Activated CD8-positive, alpha-beta memory T cell treated with anti-CD3 and anti-CD28 coated beads, Interleukin-2, amount 50 U/mL, for 4 hours (primary cell): ENCODE results near the gene VPS4B.
A peak's percentile ranks its signal among the peaks of the same experiment; 100 is the strongest.
"Not testable (repeated sequence)": the region's sequence is repeated elsewhere in the genome, so short reads cannot be mapped to it uniquely, and the experiment has no call there.

Experiments
- DNase-seq: peaks from one replicate; pipeline ENCODE4 v3.0.0-alpha.2; 2020

VPS4B gene

DNA sequence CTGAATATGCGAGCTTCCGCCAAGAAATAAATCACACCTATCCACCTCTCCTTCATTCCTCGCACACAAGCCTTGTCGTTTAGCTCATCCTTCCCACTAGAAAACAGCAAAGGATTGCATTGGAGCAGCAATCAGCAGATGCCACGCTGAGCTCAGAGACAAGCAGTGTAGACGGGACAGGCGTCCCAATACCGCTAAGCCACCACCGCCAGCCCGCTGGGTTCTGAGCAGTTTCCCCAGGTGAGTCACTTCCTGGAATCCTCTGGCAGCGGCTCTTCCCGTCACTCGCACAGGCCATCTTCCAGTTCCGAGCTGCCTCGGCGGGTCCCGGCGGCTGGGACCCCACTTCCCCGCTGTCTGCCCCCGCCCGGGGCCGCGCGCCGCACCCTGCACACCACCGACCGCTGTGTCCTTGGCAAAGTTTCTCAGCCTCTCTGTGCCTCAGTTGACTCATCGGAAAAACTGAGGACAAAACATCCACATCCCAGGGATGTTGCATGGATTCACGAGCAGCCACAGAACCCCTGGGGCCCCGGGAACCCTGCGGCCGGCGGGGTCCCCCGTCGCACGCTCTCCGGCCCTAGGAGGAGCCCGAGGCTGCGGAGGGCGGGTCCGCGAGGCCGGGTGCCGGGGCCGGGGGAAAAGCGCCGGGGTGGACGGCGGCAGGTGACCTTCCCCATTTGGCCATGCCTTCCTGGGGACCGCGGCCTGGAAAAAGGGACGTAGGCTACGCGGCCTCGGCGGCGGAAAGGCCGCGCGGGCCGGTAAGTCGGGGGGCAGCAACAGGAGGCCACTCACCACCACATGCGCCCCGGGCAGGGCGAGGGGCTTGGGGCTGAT is 55.8 kb downstream of the VPS4B start:
- peak; percentile 70 for DNase-seq

DNA sequence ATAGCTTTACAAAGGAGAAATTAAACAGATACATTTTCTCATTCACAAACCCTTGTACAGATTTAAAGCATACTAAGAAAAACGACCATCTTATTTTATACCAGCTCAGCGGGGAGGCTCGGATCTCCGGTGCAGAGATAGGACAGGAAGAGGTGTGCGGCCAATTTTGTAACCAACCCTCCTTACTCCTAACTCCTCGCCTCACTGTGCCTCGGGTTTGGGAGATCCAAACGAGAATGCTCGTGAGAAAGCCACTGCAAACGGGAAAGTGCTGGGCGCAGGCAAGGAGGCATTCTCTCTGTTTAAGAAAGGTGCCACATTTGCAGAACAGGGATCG is 56.4 kb downstream of the VPS4B start:
- DNase-seq, result no peak

DNA sequence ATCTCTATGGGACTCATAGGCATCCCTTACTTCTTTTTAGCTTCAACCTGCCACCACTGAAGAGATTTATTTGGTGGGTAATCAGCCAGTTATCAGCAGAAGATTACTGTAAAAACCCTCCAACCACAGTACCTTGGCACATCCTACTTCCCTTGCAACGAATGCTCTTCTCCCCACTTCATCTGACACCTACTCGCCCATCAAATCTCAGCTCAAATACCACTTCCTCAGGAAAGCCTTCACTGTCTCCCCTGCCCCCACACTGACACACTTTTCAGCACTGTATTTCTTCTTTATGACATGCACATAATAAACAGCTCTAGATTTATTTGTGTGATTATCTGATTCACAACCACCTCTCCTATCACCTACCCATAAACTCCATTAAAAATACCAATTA is 58.3 kb downstream of the VPS4B start:
- DNase-seq, result peak; percentile 36

DNA sequence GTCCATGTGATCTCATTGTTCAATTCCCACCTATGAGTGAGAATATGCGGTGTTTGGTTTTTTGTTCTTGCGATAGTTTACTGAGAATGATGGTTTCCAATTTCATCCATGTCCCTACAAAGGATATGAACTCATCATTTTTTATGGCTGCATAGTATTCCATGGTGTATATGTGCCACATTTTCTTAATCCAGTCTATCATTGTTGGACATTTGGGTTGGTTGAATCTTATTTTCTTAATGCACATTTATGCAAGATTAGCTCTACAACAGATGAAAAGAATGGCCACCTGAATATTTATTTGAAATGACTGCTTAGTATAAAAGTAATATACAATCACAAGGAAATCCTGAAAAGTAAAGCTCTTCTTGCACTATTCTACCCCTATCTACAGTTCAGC is 58.9 kb downstream of the VPS4B start:
- not testable (repeated sequence) for DNase-seq

DNA sequence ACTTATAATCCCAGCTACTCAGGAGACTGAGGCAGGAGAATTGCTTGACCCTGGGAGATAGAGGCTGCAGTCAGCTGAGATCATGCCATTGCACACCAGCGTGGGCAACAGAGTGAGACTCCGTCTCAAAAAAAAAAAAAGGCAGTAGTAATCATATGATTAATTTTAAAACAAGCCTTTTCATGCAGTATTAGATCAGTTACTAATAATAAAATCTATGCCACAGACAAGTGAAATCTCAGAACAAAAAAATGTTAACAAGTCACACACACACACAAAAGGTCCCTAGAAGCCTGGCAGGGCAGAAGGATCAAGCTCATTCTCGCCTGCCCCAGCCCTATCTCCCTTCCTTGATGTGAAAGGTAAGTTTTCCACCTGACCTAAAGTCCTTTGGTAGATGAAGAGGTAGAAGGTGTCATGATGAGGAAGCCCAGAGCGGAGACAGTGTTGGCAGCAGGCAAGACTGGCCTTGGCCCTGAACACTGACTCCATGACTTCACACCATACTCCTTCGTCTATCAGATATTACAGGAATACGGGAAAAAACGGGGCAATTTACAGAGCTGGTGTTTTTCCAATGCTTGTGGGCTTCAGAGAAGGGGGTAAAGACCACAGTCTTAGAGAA is 65.9 kb downstream of the VPS4B start:
- DNase-seq, result no peak

DNA sequence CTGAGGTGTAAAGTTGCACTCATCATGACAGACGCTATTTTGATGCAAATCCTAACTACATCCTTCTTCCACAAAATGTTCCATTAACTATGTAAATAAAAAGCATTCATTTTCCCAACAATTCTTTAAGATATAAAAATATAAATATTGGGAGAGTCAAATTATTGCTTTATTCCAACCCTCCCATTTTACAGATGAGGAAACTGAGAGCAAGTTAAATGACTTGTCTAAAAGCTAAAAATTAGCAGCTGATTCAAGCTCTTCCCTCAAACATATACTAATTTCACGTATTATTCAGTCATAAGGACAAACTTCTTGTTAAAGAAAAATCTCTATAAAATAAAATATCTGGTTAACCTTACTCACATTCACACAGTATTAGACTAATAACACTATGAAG is 72.0 kb downstream of the VPS4B start:
- no peak for DNase-seq

DNA sequence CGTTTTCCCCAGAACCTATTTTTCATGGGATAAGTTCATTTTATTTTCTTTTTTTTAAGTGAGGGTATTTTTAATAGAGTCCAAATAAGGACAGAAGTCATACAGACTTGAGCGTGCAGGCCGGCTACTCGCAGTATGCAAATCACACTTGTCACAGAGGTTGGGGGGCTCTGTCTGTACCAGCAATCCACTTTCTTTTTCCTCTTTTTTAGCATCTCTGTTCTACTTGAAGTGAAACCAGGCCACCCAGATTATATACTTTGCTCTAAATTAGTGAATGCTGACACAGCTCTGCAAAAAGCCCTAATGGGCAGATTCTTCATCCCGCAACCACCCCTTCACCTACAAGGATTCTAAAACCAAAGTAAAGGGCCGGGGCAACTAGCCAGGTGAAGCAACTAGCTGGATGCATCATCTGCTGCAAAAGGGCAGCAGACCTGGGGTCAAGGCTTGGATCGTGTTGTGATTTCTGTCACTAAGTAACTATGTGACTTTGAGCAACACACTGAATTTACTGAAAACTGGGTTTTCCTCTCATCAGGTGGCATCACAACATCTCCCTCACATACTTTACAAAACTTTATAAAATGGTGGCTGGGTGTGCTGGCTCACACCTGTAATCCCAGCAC is 73.7 kb downstream of the VPS4B start:
- DNase-seq, result no peak

DNA sequence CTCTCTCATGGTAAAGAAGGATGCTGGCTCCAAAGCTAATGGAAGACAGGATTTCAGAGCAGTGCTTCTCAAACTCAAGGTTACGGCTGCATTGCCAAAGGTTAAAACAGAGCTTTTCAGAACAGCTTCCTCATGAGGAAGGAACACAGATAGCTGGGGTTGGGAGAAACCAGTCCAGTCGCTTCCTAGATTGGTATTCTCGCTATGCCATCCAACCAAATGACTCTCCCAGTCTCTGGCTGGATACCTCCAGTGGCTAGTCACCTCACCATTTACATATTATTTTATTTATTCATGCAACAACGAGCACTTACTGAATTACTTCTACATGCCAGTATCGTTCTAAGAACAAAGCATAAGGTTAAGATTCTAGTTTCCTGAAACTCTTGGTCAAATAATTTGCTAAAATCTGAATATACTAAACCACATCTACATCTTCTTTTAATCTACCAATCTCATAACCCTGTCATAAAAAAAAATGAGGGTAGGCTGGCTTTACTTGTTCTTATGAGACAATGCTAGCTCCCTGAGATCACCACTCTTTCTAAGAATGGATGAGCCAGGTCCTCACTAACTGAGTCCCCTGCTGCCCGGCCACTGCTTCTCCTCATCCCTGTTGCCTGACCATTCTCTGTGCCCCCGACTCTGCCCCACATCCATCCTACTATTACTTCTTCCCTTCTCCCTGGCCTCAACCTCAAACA is 75.6 kb downstream of the VPS4B start:
- no peak for DNase-seq

DNA sequence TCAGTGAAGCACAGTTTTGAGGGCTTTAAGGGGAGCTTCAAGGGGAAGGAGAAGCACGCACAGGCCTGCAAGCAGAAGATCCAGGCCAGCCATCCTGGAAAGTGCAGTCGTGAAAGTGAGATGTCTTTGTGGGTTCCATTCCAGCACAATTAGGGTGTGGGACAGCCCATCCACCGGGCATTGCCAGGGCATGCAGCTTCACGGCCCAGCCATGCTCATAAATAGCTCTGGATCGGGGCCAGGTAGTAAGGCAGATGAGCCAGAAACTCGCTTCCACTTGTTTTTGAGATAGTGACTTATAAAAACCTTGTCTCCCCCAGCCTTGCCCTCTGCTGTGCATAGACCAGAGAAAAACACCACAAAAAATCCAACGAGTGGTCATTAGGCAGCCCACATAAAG is 76.2 kb downstream of the VPS4B start:
- no peak for DNase-seq

DNA sequence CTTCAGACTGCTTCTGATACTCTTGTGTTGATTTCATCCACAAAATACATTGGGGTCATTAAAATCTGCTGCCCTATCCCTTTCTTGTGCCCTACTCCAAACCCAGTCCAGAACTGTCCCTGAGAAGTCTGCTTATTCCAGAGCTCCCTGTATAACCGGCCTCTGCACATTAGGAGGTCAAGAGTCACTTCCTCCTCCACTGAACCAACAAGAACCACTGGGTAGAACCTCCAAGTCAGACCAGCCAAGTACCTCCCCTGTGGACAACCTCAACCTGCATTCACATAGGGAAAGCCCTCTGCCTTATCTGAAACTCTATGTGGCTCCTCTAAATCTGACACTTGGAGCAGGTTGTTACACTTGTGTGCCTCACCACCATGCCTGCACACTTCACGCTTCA is 77.4 kb downstream of the VPS4B start:
- no peak for DNase-seq

DNA sequence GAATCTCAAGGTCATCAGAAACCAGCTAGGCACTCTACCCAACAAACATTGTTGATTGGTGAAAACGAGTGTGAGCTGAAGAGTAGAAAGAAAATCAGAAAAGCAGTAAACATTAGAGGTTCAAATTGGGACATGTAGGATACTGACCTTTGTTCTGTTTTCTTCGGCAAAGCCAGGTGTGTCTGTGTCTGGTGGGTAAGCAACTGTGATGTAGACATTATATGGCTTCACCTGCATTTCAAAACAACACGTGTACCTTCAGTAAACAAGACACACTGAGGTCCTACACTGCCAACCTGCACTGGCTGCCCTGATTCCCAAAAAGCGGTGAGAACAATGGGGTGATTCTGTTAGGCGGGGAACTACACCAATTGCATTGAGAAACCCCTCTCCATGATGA is 78.0 kb downstream of the VPS4B start:
- DNase-seq, result no peak

DNA sequence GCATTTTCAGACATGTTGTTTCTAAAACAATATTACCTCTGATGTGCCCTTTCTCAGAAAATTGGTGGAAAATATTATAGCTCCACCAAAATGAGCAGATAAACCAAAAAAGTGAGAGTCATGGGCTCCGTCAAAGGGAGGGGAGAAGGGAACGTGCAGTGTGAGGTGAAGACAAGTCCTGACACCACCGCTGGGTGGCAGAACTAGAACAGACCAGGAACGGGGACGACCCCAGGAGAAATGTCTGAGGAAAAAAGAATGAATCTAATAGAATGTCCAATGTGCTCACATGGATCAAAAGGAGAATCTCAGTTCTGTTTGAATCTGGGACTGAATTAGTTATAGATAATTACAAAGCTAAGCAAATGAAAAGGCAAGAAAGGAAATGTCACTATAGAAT is 80.1 kb downstream of the VPS4B start:
- peak; percentile 49 for DNase-seq

DNA sequence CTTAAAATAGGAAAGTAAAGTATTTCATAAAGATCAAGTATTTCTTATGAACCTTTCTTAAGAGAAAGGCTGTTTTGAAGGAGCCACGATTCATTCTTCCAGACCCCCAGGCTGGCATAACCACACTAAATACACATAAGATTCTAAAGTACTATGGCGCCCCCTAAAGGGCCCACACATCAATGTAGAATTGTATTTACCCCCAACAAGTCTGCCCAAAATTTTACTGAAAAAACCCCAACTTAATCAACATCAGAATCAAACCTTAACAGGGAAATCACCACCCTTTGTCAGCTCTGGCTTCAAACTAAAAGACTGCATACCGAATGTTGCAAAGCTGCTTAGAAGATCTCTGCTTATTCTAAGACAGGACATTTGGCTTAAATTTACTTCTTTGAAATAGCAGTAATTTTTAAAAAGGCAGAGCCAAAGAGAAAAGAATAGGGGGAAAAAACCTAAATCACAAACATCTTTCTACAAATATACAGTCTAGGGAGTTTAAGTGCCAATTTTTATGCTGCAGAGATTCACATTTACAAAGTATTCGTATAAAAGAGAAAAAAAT is 82.3 kb downstream of the VPS4B start:
- peak; percentile 45 for DNase-seq
